Measurements from ENCODE around the gene NUDT13.
"Not testable (repeated sequence)": the region's sequence is repeated elsewhere in the genome, so short reads cannot be mapped to it uniquely, and the experiment has no call there.

NUDT13 gene

DNA sequence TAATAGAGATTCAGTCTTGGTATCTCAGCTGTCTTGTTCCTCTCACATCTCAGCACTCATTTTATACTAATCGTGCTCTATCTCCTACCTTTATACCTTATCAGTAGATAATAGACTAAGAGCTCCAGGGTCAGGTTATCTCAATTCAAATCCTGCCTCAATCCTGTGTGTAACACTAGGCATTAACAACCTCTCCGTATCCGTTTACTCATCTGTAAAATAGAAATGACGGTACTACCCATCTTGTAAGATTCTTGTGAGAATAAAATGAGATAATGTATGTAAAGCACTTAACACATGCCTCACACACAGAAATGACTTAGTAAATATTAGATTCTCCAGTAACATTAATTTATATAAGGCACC, 13.0 kb upstream of the NUDT13 start:
- TF ChIP-seq, protein P1, sequence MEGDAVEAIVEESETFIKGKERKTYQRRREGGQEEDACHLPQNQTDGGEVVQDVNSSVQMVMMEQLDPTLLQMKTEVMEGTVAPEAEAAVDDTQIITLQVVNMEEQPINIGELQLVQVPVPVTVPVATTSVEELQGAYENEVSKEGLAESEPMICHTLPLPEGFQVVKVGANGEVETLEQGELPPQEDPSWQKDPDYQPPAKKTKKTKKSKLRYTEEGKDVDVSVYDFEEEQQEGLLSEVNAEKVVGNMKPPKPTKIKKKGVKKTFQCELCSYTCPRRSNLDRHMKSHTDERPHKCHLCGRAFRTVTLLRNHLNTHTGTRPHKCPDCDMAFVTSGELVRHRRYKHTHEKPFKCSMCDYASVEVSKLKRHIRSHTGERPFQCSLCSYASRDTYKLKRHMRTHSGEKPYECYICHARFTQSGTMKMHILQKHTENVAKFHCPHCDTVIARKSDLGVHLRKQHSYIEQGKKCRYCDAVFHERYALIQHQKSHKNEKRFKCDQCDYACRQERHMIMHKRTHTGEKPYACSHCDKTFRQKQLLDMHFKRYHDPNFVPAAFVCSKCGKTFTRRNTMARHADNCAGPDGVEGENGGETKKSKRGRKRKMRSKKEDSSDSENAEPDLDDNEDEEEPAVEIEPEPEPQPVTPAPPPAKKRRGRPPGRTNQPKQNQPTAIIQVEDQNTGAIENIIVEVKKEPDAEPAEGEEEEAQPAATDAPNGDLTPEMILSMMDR (IDR thresholded peaks at IDR 0.05; ENCODE audit: low read depth, low read length): no peak
- in situ Hi-C loops (cut with HindIII; ENCODE audit: low sequenced_read_pairs): no loop called here
- H3K4me3 ChIP-seq (ENCODE audit: low read depth, low read length): peak overlapping the region; percentile 99
- DNase-seq (ENCODE audit: low read depth, low spot score): no peak

DNA sequence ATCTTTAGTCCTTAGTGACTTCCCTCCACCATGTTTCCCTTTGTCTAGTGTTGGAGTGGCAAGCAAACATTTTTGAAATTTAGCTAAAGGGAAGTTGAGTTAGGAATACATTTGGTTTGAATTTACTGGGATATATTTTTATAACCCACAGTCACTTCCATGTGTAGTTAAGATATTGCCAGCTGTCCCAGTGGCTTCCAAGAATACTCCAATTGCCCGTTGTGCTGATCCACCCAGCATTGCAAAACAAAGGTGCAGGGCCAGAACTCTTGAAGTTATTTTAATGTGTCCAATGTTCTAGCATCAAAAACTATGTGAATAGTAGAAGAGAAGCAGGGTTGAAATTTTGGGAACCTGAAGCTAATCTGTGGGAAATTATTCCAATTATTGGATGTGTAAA, 11.1 kb upstream of the NUDT13 start:
- TF ChIP-seq, protein P1 (IDR thresholded peaks at IDR 0.05; ENCODE audit: low read depth, low read length): no peak
- DNase-seq (ENCODE audit: low read depth, low spot score): no peak
- in situ Hi-C loops (cut with HindIII; ENCODE audit: low sequenced_read_pairs): no loop called here
- no peak overlapping the region for H3K4me3 ChIP-seq (ENCODE audit: low read depth, low read length)

DNA sequence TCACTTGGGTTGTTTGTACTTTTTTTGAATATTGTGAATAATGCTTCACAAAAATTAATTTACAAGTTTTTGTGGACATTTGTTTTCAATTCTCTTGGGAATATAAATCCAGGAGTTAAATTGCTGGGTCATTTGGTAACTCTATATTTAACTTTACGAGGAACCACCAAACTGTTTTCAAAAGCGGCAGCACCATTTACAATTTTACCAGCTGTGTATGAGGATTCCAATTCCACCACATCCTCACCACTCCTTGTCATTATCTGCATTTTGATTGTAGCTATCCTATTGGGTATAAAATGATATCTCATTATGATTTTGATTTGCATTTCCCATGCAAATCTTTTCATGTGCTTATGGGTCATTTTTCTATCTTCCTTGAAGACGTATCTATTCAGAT, 4.0 kb upstream of the NUDT13 start:
- in situ Hi-C loops (cut with HindIII; ENCODE audit: low sequenced_read_pairs): no loop called here
- H3K4me3 ChIP-seq (ENCODE audit: low read depth, low read length): no peak overlapping the region
- TF ChIP-seq, protein P1 (IDR thresholded peaks at IDR 0.05; ENCODE audit: low read depth, low read length): no peak
- DNase-seq (ENCODE audit: low read depth, low spot score): no peak

DNA sequence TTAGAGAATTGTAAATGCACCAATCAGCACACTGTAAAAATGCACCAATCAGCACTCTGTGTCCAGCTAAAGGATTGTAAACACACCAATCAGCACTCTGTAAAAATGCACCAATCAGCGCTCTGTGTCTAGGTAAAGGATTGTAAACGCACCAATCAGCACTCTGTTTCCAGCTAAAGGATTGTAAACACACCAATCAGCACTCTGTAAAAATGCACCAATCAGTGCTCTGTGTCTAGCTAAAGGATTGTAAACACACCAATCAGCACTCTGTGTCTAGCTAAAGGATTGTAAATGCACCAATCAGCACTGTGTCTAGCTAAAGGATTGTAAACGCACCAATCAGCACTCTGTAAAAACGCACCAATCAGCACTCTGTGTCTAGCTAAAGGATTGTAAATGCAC, 1.0 kb upstream of the NUDT13 start:
- in situ Hi-C loops (cut with HindIII; ENCODE audit: low sequenced_read_pairs); DNase-seq (ENCODE audit: low read depth, low spot score); H3K4me3 ChIP-seq (ENCODE audit: low read depth, low read length): not testable (repeated sequence)

DNA sequence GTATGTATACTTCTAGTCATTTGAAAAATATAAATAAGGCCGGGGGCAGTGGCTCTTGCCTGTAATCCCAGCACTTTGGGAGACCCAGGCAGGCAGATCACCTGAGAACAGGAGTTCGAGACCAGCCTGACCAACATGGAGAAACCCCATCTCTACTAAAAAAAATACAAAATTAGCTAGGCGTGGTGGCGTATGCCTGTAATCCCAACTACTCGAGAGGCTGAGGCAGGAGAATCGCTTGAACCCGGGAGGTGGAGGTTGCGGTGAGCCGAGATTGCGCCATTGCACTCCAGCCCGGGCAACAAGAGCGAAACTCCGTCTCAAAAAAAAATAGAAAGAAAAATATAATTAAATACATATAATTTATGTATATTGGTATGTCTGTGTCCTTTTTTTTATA, 1.8 kb downstream of the NUDT13 start:
- in situ Hi-C loops (cut with HindIII; ENCODE audit: low sequenced_read_pairs): not testable (repeated sequence)

DNA sequence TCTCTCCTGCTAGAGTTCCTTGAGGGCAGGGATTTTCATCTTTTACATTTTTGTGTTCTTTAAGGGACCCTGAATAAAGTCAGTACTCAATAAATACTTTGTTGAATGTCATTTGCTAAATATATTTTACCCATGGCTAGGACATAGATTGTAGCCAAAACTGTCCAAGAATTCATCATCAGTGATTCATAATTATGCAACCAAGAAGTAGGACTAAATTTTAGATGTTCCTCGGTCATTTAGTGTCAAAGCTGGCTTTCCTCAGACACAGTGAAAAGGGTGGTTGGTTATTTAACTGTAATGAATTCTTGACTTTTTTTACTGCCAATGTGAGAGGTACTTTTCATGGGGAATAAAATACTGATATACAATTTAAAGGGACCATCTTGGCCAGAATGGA, 3.3 kb downstream of the NUDT13 start:
- no peak for DNase-seq (ENCODE audit: low read depth, low spot score)
- TF ChIP-seq, protein P1 (IDR thresholded peaks at IDR 0.05; ENCODE audit: low read depth, low read length): no peak
- in situ Hi-C loops (cut with HindIII; ENCODE audit: low sequenced_read_pairs): no loop called here
- no peak overlapping the region for H3K4me3 ChIP-seq (ENCODE audit: low read depth, low read length)

More for the DNA sequence above, 1.8 kb downstream of the NUDT13 start:
- DNase-seq (ENCODE audit: low read depth, low spot score); H3K4me3 ChIP-seq (ENCODE audit: low read depth, low read length): not testable (repeated sequence)

DNA sequence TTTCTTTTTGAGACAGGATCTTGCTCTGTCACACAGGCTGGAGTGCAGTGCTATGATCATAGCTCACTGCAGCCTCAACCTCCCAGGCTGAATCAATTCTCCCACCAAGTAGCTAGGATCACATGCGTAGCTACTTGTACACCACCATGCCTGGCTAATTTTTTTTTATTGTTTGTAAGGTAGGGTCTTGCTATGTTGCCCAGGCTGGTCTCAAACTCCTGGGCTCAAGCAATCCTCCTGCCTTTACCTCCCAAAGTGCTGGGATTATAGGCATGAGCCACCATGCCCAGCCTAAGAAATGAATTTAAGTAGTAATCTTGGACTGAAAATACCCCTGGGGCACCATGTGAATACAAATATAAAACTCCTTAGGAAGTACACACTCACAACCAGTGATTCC, 5.8 kb downstream of the NUDT13 start:
- TF ChIP-seq, protein P1 (IDR thresholded peaks at IDR 0.05; ENCODE audit: low read depth, low read length): no peak
- H3K4me3 ChIP-seq (ENCODE audit: low read depth, low read length): no peak overlapping the region
- DNase-seq (ENCODE audit: low read depth, low spot score): no peak
- in situ Hi-C loops (cut with HindIII; ENCODE audit: low sequenced_read_pairs): no loop called here

DNA sequence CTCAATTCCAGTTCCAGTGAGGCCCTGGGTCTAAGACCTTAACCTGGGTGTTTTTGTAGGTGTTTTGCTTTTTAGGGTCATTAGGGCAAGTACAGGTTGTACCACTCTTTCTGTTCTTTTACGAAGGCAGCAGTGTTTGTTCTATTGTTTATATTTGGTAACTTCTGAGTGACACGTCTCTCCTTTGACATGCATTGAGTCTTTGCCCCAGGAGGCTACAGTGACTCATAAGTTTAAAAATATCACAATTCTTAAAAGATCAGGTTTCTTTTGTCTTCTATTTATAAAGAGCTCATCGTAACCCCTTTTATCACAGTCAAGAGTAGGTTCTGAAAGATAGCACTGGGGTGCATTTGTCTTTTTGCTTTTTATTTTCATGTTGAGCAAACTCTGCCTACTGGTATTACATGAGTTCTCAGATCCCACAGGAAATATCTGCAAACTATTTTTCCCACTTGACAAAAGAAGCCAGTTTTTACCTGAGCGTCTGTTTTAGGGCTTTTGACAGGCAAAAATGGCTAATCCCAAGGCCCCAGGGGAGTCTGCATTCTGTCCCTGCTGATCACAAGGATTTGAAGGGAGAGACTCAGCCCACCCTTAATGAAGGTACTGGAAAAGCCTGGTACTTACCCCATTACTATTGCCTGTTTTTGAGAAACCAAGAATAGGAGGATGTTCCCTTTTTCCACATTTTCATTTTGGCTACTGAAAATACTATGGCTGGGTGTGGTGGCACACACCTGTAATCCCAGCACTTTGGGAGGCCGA, 7.9 kb downstream of the NUDT13 start:
- TF ChIP-seq, protein P1 (IDR thresholded peaks at IDR 0.05; ENCODE audit: low read depth, low read length): no peak

More for the DNA sequence above, 7.9 kb downstream of the NUDT13 start:
- DNase-seq (ENCODE audit: low read depth, low spot score): peak; percentile 53
- H3K4me3 ChIP-seq (ENCODE audit: low read depth, low read length): no peak overlapping the region
- in situ Hi-C loops (cut with HindIII; ENCODE audit: low sequenced_read_pairs): no loop called here
